ENCODE measurements around the gene CACNA1G. TPM values are rescaled to one million over a fixed set of nuclear protein-coding genes. Genes with fewer than 3 reads are reported as not detected.

The CACNA1G gene
- polyA plus RNA-seq, 1 donor from 2014 or later, result 10.9 TPM

GRCh38 chr17:50573866-50574611 is 13.5 kb downstream of the CACNA1G start:
- Histone ChIP-seq H3K27ac (ENCODE audit: low read length) (no peak overlapping the region), H3K4me2 (ENCODE audit: low read length) (no peak overlapping the region), H3K9me3 (ENCODE audit: low read length) (no peaks in the 10 kb centered on the region), H2AFZ (ENCODE audit: low read depth, low read length) (no peak overlapping the region), H3K79me2 (replicated peaks; ENCODE audit: insufficient read depth, low read length) (no peaks in the 10 kb centered on the region), H3K9me2 (ENCODE audit: insufficient read depth, low read length) (no peaks in the 10 kb centered on the region), H3K4me3 (ENCODE audit: low read length) (no peak overlapping the region), H3K36me3 (ENCODE audit: insufficient read depth, low read length) (no peaks in the 10 kb centered on the region), H4K20me1 (ENCODE audit: insufficient read depth) (no peaks in the 10 kb centered on the region), H3K27me3 (ENCODE audit: insufficient read depth, low read depth, low read length) (no peaks in the 10 kb centered on the region), H3K9ac (ENCODE audit: low read length) (no peak overlapping the region), H3F3A (ENCODE audit: insufficient read depth, low read length, poor library complexity, severe bottlenecking) (no peaks in the 10 kb centered on the region)
- TF ChIP-seq, protein P1, sequence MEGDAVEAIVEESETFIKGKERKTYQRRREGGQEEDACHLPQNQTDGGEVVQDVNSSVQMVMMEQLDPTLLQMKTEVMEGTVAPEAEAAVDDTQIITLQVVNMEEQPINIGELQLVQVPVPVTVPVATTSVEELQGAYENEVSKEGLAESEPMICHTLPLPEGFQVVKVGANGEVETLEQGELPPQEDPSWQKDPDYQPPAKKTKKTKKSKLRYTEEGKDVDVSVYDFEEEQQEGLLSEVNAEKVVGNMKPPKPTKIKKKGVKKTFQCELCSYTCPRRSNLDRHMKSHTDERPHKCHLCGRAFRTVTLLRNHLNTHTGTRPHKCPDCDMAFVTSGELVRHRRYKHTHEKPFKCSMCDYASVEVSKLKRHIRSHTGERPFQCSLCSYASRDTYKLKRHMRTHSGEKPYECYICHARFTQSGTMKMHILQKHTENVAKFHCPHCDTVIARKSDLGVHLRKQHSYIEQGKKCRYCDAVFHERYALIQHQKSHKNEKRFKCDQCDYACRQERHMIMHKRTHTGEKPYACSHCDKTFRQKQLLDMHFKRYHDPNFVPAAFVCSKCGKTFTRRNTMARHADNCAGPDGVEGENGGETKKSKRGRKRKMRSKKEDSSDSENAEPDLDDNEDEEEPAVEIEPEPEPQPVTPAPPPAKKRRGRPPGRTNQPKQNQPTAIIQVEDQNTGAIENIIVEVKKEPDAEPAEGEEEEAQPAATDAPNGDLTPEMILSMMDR (IDR thresholded peaks at IDR 0.05; ENCODE audit: poor library complexity, severe bottlenecking), result no peak
- no peak for TF ChIP-seq TAF1 (IDR thresholded peaks at IDR 0.05; ENCODE audit: low read depth)
- no peak for TF ChIP-seq RAD21 (conservative IDR thresholded peaks at IDR 0.05)
- no peak for TF ChIP-seq MXI1 (conservative IDR thresholded peaks at IDR 0.05; ENCODE audit: poor library complexity, severe bottlenecking)
- no peak for TF ChIP-seq POLR2AphosphoS5 (IDR thresholded peaks at IDR 0.05)
- TF ChIP-seq SMC3 (conservative IDR thresholded peaks at IDR 0.05; ENCODE audit: poor library complexity), result no peak

- no peak overlapping the region for H2AFZ ChIP-seq (ENCODE audit: low read depth, low read length)
- TF ChIP-seq RAD21 (conservative IDR thresholded peaks at IDR 0.05) (no peak), POLR2AphosphoS5 (IDR thresholded peaks at IDR 0.05) (no peak), REST (IDR thresholded peaks at IDR 0.05; ENCODE audit: borderline replicate concordance) (no peak), MXI1 (conservative IDR thresholded peaks at IDR 0.05; ENCODE audit: poor library complexity, severe bottlenecking) (no peak), EZH2 (IDR thresholded peaks at IDR 0.05; ENCODE audit: borderline replicate concordance, insufficient read depth, low read length, poor library complexity, severe bottlenecking) (no peak), EP300 (conservative IDR thresholded peaks at IDR 0.05; ENCODE audit: poor library complexity, severe bottlenecking) (no peak), TAF1 (IDR thresholded peaks at IDR 0.05; ENCODE audit: low read depth) (no peak), SMC3 (conservative IDR thresholded peaks at IDR 0.05; ENCODE audit: poor library complexity) (no peak)
- TF ChIP-seq, protein P1 (IDR thresholded peaks at IDR 0.05; ENCODE audit: poor library complexity, severe bottlenecking), result no peak
- no peak overlapping the region for H3K4me3 ChIP-seq (ENCODE audit: low read length)
- H3K27ac ChIP-seq (ENCODE audit: low read length), result no peak overlapping the region
- H3K27me3 ChIP-seq (ENCODE audit: insufficient read depth, low read depth, low read length), result no peaks in the 10 kb centered on the region
- H3F3A ChIP-seq (ENCODE audit: insufficient read depth, low read length, poor library complexity, severe bottlenecking), result no peaks in the 10 kb centered on the region
- H4K20me1 ChIP-seq (ENCODE audit: insufficient read depth), result no peaks in the 10 kb centered on the region
- H3K36me3 ChIP-seq (ENCODE audit: insufficient read depth, low read length), result no peaks in the 10 kb centered on the region
- H3K9ac ChIP-seq (ENCODE audit: low read length), result no peak overlapping the region
- no peaks in the 10 kb centered on the region for H3K9me2 ChIP-seq (ENCODE audit: insufficient read depth, low read length)
- no peaks in the 10 kb centered on the region for H3K79me2 ChIP-seq (replicated peaks; ENCODE audit: insufficient read depth, low read length)
- H3K9me3 ChIP-seq (ENCODE audit: low read length), result no peaks in the 10 kb centered on the region
- H3K4me2 ChIP-seq (ENCODE audit: low read length), result no peak overlapping the region
These were observed 15.2 kb downstream of the CACNA1G start for GRCh38 chr17:50575581-50576210.

All from neural cell (in vitro differentiated cells).